NB4 (cell line): ENCODE data around the gene FILIP1L.

Experiments used
- POLR2A ChIP-seq: IDR thresholded peaks from 2 replicates; pipeline ENCODE4 v1.6.1; 2011; ENCODE audit warnings: mild to moderate bottlenecking; ENCODE audit not compliant: insufficient read length; ENCODE audit errors: extremely low read depth
- TF ChIP-seq, protein P1 (sequence below): IDR thresholded peaks from one replicate; pipeline ENCODE4 v1.5.1; 2012; ENCODE audit warnings: low read depth, low read length
- TF ChIP-seq, protein P2 (sequence below): IDR thresholded peaks from 2 replicates; pipeline ENCODE4 v1.6.1; 2011; ENCODE audit warnings: low read depth, low read length

DNA sequence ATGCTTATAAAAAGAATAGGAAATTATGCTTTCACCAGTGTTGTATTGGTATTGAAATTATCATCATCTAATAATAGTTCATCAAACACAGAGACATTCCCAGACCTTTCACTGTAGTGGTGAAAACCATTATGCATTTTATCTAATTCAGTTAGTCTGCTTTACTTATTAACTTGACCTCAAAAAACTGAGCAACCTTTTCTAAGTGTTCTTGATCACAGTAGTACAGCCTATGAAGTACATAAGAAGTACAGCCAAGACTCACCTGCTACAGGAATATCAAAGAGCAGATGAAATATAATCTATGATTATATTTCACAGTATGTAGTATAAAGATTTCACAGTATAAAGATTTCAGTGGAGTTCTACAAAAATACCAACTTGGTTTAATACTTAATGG lies 75.2 kb downstream of the FILIP1L start:
- TF ChIP-seq, protein P1, sequence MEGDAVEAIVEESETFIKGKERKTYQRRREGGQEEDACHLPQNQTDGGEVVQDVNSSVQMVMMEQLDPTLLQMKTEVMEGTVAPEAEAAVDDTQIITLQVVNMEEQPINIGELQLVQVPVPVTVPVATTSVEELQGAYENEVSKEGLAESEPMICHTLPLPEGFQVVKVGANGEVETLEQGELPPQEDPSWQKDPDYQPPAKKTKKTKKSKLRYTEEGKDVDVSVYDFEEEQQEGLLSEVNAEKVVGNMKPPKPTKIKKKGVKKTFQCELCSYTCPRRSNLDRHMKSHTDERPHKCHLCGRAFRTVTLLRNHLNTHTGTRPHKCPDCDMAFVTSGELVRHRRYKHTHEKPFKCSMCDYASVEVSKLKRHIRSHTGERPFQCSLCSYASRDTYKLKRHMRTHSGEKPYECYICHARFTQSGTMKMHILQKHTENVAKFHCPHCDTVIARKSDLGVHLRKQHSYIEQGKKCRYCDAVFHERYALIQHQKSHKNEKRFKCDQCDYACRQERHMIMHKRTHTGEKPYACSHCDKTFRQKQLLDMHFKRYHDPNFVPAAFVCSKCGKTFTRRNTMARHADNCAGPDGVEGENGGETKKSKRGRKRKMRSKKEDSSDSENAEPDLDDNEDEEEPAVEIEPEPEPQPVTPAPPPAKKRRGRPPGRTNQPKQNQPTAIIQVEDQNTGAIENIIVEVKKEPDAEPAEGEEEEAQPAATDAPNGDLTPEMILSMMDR = no peak
- no peak for TF ChIP-seq POLR2A
- TF ChIP-seq, protein P2, sequence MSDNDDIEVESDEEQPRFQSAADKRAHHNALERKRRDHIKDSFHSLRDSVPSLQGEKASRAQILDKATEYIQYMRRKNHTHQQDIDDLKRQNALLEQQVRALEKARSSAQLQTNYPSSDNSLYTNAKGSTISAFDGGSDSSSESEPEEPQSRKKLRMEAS = no peak
